ENCODE measurements around the gene SGCD. TPM values are rescaled to one million over a fixed set of nuclear protein-coding genes. Genes with fewer than 3 reads are reported as not detected.

The SGCD gene
- total RNA-seq, 2 experiments from 2014 or later = not detected

DNA sequence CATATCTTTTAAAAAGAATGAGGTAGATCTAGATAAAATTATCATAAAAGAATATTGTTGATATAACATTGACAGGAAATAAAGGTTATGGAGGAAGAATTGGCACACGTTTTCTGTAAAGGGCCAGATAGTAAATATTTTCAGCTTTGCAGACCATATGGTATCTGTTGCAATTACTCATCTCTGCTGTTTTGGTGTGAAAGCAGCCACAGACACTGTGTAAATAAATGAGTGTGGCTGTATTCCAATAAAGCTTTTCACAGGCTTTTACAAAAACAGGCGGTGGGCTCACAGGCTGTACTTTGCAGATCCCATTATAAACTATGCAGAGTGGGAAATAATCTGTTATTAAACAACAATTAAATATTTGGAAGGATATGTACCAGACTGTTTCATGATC lies 87.4 kb downstream of the SGCD start:
- Histone ChIP-seq H4K20me1 (ENCODE audit: insufficient read depth, low read length) (no peaks in the 10 kb centered on the region), H3K4me3 (ENCODE audit: low read depth, low read length, poor library complexity, severe bottlenecking) (no peak overlapping the region), H3K4me2 (ENCODE audit: low read length) (no peak overlapping the region), H2AFZ (ENCODE audit: low read length) (no peak overlapping the region), H3K27ac (ENCODE audit: low read depth, low read length, poor library complexity, severe bottlenecking) (no peak overlapping the region), H3K4me1 (ENCODE audit: insufficient read depth, low read length, poor library complexity, severe bottlenecking) (no peaks in the 10 kb centered on the region), H3K9me3 (ENCODE audit: low read length) (no peaks in the 10 kb centered on the region), H3K9me2 (ENCODE audit: insufficient read depth, low read length) (no peaks in the 10 kb centered on the region), H3K79me2 (ENCODE audit: insufficient read depth, low read depth, low read length) (no peaks in the 10 kb centered on the region), H3K36me3 (ENCODE audit: insufficient read depth, low read length) (no peaks in the 10 kb centered on the region)
- intact Hi-C loops (cut with micrococcal nuclease; ENCODE audit: unreplicated experiment) = no loop called here
- no TSS peak for BruUV-seq (replicated peaks)
- no peak for TF ChIP-seq EZH2phosphoT487 (IDR thresholded peaks at IDR 0.05; ENCODE audit: borderline replicate concordance, low read depth, low read length)
- TF ChIP-seq, protein P1, sequence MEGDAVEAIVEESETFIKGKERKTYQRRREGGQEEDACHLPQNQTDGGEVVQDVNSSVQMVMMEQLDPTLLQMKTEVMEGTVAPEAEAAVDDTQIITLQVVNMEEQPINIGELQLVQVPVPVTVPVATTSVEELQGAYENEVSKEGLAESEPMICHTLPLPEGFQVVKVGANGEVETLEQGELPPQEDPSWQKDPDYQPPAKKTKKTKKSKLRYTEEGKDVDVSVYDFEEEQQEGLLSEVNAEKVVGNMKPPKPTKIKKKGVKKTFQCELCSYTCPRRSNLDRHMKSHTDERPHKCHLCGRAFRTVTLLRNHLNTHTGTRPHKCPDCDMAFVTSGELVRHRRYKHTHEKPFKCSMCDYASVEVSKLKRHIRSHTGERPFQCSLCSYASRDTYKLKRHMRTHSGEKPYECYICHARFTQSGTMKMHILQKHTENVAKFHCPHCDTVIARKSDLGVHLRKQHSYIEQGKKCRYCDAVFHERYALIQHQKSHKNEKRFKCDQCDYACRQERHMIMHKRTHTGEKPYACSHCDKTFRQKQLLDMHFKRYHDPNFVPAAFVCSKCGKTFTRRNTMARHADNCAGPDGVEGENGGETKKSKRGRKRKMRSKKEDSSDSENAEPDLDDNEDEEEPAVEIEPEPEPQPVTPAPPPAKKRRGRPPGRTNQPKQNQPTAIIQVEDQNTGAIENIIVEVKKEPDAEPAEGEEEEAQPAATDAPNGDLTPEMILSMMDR (conservative IDR thresholded peaks at IDR 0.05; ENCODE audit: low read length) = no peak
- ChIA-PET POLR2A (no interaction called here), CTCF (ENCODE audit: unreplicated experiment) (no interaction called here)
- DNase-seq (ENCODE audit: low spot score) = no peak

DNA sequence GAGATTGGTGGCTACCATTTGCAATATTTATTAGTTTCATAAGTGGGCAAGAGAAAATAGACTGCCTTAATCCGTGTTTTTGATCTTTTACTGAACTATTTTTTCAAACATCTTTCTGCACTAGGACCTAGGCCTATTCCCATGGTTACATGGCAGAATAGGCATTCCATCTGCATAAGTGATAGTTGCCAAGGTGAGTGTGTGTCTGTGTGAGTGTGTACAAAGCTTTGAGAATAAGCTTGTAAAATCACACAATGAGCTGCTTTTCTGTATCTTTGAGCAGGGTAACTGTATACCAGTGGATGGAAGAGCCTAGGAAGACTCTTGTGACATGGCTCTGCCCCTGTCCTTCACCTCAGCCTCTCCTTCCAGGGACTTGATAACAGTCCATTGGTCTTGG lies 92.7 kb downstream of the SGCD start:
- no peaks in the 10 kb centered on the region for H3K9me2 ChIP-seq (ENCODE audit: insufficient read depth, low read length)
- CTCF ChIA-PET (ENCODE audit: unreplicated experiment) = no interaction called here

DNA sequence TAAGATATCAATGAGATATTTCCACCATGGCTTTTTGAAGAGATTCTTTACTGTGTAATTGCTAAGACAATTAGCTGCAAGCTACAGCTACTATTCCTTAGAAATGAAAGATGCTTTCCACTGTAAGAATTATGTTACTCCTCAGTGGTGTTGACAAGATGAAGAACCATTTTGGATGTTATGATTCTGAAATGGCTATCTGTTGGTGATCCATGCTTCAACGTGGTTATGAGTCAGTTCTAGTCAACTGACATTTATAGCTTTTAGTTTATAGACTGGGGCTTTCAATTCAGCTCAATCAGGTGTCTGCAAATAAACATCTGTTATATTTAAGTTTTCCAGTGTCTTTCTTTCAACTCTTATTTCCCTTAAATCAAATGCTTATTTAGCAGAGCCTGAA lies 93.7 kb downstream of the SGCD start:
- H4K20me1 ChIP-seq (ENCODE audit: insufficient read depth, low read length) = no peaks in the 10 kb centered on the region
- no peaks in the 10 kb centered on the region for H3K9me3 ChIP-seq (ENCODE audit: low read length)
- H3K36me3 ChIP-seq (ENCODE audit: insufficient read depth, low read length) = no peaks in the 10 kb centered on the region
- no peak overlapping the region for H3K4me2 ChIP-seq (ENCODE audit: low read length)
- H3K4me1 ChIP-seq (ENCODE audit: insufficient read depth, low read length, poor library complexity, severe bottlenecking) = no peaks in the 10 kb centered on the region
- no peak overlapping the region for H3K27ac ChIP-seq (ENCODE audit: low read depth, low read length, poor library complexity, severe bottlenecking)
- H2AFZ ChIP-seq (ENCODE audit: low read length) = no peak overlapping the region
- TF ChIP-seq, protein P1 (conservative IDR thresholded peaks at IDR 0.05; ENCODE audit: low read length) = no peak
- TF ChIP-seq EZH2phosphoT487 (IDR thresholded peaks at IDR 0.05; ENCODE audit: borderline replicate concordance, low read depth, low read length) = no peak
- ChIA-PET POLR2A (interaction anchor here (0.7 to 1.6 kb wide), 4 partner anchors 24 to 638 kb away, joined by 3 to 4 read pairs (median 3); partner anchors contain the start of gene HAVCR1), CTCF (ENCODE audit: unreplicated experiment) (no interaction called here)
- no TSS peak for BruUV-seq (replicated peaks)
- intact Hi-C loops (cut with micrococcal nuclease; ENCODE audit: unreplicated experiment) = no loop called here
- no peaks in the 10 kb centered on the region for H3K79me2 ChIP-seq (ENCODE audit: insufficient read depth, low read depth, low read length)
- H3K9me2 ChIP-seq (ENCODE audit: insufficient read depth, low read length) = no peaks in the 10 kb centered on the region
- H3K4me3 ChIP-seq (ENCODE audit: low read depth, low read length, poor library complexity, severe bottlenecking) = no peak overlapping the region
- DNase-seq (ENCODE audit: low spot score) = no peak

More for the DNA sequence above, 92.7 kb downstream of the SGCD start:
- H4K20me1 ChIP-seq (ENCODE audit: insufficient read depth, low read length) = no peaks in the 10 kb centered on the region
- no peak for DNase-seq (ENCODE audit: low spot score)
- no peaks in the 10 kb centered on the region for H3K36me3 ChIP-seq (ENCODE audit: insufficient read depth, low read length)
- POLR2A ChIA-PET = interaction anchor here (0.6 to 1.6 kb wide), 3 partner anchors 9 to 284 kb away, joined by 3 to 4 read pairs (median 4); no protein-coding TSS in a partner anchor
- no peak overlapping the region for H3K4me2 ChIP-seq (ENCODE audit: low read length)
- H2AFZ ChIP-seq (ENCODE audit: low read length) = no peak overlapping the region
- no peak overlapping the region for H3K4me3 ChIP-seq (ENCODE audit: low read depth, low read length, poor library complexity, severe bottlenecking)
- intact Hi-C loops (cut with micrococcal nuclease; ENCODE audit: unreplicated experiment) = no loop called here
- H3K4me1 ChIP-seq (ENCODE audit: insufficient read depth, low read length, poor library complexity, severe bottlenecking) = no peaks in the 10 kb centered on the region
- no peaks in the 10 kb centered on the region for H3K9me3 ChIP-seq (ENCODE audit: low read length)
- H3K79me2 ChIP-seq (ENCODE audit: insufficient read depth, low read depth, low read length) = no peaks in the 10 kb centered on the region
- no peak overlapping the region for H3K27ac ChIP-seq (ENCODE audit: low read depth, low read length, poor library complexity, severe bottlenecking)
- BruUV-seq (replicated peaks) = no TSS peak
- TF ChIP-seq EZH2phosphoT487 (IDR thresholded peaks at IDR 0.05; ENCODE audit: borderline replicate concordance, low read depth, low read length) = no peak
- TF ChIP-seq, protein P1 (conservative IDR thresholded peaks at IDR 0.05; ENCODE audit: low read length) = no peak

All from OCI-LY7 (cell line).